Activated CD8-positive, alpha-beta T cell treated with anti-CD3 and anti-CD28 coated beads for 36 hours (primary cell): ENCODE measurements around the gene NDNF. TPM values are rescaled to one million over a fixed set of nuclear protein-coding genes. Genes with fewer than 3 reads are reported as not detected.

Experiments used
- ATAC-seq: fragments of 200-7000 bp; cut with Tn5 transposase; one replicate; pipeline ENCODE4 v1.10.0; 2021; ENCODE audit warnings: mild to moderate bottlenecking, moderate library complexity
- CTCF ChIA-PET: fragments of 350-600 bp; sonication (Branson Sonifier 250); formaldehyde crosslinking; loops from one replicate; lab custom pipeline; 2021; ENCODE audit warnings: antibody characterized with exemption; lab: Charles Lee
- POLR2A ChIA-PET: fragments of 350-600 bp; sonication (Branson Sonifier 250); formaldehyde crosslinking; loops from one replicate; lab custom pipeline; 2021; ENCODE audit warnings: antibody characterized with exemption; lab: Charles Lee
- DNase-seq: peaks from one replicate; pipeline ENCODE4 v3.0.0-alpha.2; 2020
- H3K27ac Mint-ChIP-seq: one replicate; pipeline ENCODE4 v1.8.0; 2021; ENCODE audit warnings: mild to moderate bottlenecking, mixed read lengths
- H3K27me3 Mint-ChIP-seq: one replicate; pipeline ENCODE4 v1.8.0; 2021; ENCODE audit warnings: mixed read lengths
- H3K36me3 Mint-ChIP-seq: one replicate; pipeline ENCODE4 v1.8.0; 2021; ENCODE audit warnings: low read depth, mixed read lengths
- H3K4me1 Mint-ChIP-seq: one replicate; pipeline ENCODE4 v1.8.0; 2021; ENCODE audit warnings: low read depth, mixed read lengths
- H3K4me3 Mint-ChIP-seq: one replicate; pipeline ENCODE4 v1.8.0; 2021; ENCODE audit warnings: mild to moderate bottlenecking, moderate library complexity, mixed read lengths
- H3K9me3 Mint-ChIP-seq: one replicate; pipeline ENCODE4 v1.8.0; 2021; ENCODE audit warnings: mixed read lengths
- CTCF ChIP-seq: fragments of 200-600 bp; IDR thresholded peaks from one replicate; pipeline ENCODE4 v1.8.0; 2022; ENCODE audit warnings: antibody characterized with exemption, mild to moderate bottlenecking
- intact Hi-C: fragments of 100-400 bp; cut with micrococcal nuclease; formaldehyde crosslinking; loops from one replicate; pipeline ENCODE4 v1.10.0; 2022
- total RNA-seq, 2 experiments: library from RNA; stranded (reverse); gene quantifications; one replicate each; pipeline ENCODE4 v1.2.3, GENCODE V29; 2021

The NDNF gene
- total RNA-seq, 2 experiments from 2014 or later, result 0.34 to 0.41 TPM

GRCh38 chr4:121030131-121030530 is 42.2 kb downstream of the NDNF start:
- H3K4me1 Mint-ChIP-seq, result no peaks in the 10 kb centered on the region
- CTCF ChIA-PET, result no interaction called here
- H3K4me3 Mint-ChIP-seq, result no peak overlapping the region
- TF ChIP-seq CTCF, result no peak
- intact Hi-C loops, result no loop called here
- POLR2A ChIA-PET, result no interaction called here
- H3K9me3 Mint-ChIP-seq, result no peaks in the 10 kb centered on the region
- no peak overlapping the region for H3K27ac Mint-ChIP-seq
- H3K36me3 Mint-ChIP-seq, result no peaks in the 10 kb centered on the region
- ATAC-seq (no peak), DNase-seq (no peak)
- H3K27me3 Mint-ChIP-seq, result no peaks in the 10 kb centered on the region

- POLR2A ChIA-PET, result no interaction called here
- Mint-ChIP-seq H3K27me3 (no peaks in the 10 kb centered on the region), H3K27ac (no peak overlapping the region), H3K36me3 (no peaks in the 10 kb centered on the region), H3K9me3 (no peaks in the 10 kb centered on the region), H3K4me1 (no peaks in the 10 kb centered on the region), H3K4me3 (no peak overlapping the region)
- intact Hi-C loops, result no loop called here
- no peak for TF ChIP-seq CTCF
- CTCF ChIA-PET, result interaction anchor here (0.9 kb wide), 1 partner anchor 90 kb away, joined by 3 read pairs; no protein-coding TSS in a partner anchor
- ATAC-seq, result no peak
- DNase-seq, result no peak
Observed at GRCh38 chr4:121026034-121026433, 46.3 kb downstream of the NDNF start.

GRCh38 chr4:121025540-121025939 is 46.8 kb downstream of the NDNF start:
- DNase-seq, result no peak
- Mint-ChIP-seq H3K4me3 (no peak overlapping the region), H3K4me1 (no peaks in the 10 kb centered on the region), H3K36me3 (no peaks in the 10 kb centered on the region), H3K27me3 (no peaks in the 10 kb centered on the region), H3K27ac (no peak overlapping the region), H3K9me3 (no peaks in the 10 kb centered on the region)
- ATAC-seq, result no peak
- POLR2A ChIA-PET, result no interaction called here
- CTCF ChIA-PET, result interaction anchor here (1.5 kb wide), 1 partner anchor 10 kb away, joined by 4 read pairs; no protein-coding TSS in a partner anchor
- no peak for TF ChIP-seq CTCF
- intact Hi-C loops, result no loop called here

GRCh38 chr4:121018543-121018942 is 53.8 kb downstream of the NDNF start:
- DNase-seq, result no peak
- CTCF ChIA-PET, result no interaction called here
- H3K4me1 Mint-ChIP-seq, result peaks cover 16% of the 10 kb centered on the region
- no peak for TF ChIP-seq CTCF
- no peak overlapping the region for H3K27ac Mint-ChIP-seq
- POLR2A ChIA-PET, result no interaction called here
- no peaks in the 10 kb centered on the region for H3K27me3 Mint-ChIP-seq
- no peaks in the 10 kb centered on the region for H3K36me3 Mint-ChIP-seq
- intact Hi-C loops, result no loop called here
- no peak for ATAC-seq
- H3K9me3 Mint-ChIP-seq, result no peaks in the 10 kb centered on the region
- no peak overlapping the region for H3K4me3 Mint-ChIP-seq

GRCh38 chr4:121016611-121017010 is 55.7 kb downstream of the NDNF start:
- POLR2A ChIA-PET, result interaction anchor here (1.1 kb wide), 1 partner anchor 11 kb away, joined by 4 read pairs; no protein-coding TSS in a partner anchor
- ATAC-seq, result no peak
- CTCF ChIA-PET, result interaction anchor here (1.7 kb wide), 1 partner anchor 8 kb away, joined by 4 read pairs; no protein-coding TSS in a partner anchor
- DNase-seq, result no peak
- Mint-ChIP-seq H3K36me3 (no peaks in the 10 kb centered on the region), H3K27me3 (no peaks in the 10 kb centered on the region), H3K4me3 (no peak overlapping the region), H3K27ac (no peak overlapping the region), H3K9me3 (no peaks in the 10 kb centered on the region), H3K4me1 (peaks cover 17% of the 10 kb centered on the region)
- intact Hi-C loops, result no loop called here
- TF ChIP-seq CTCF, result no peak
